Measurements from ENCODE around the gene ZNF691.
"Not testable (repeated sequence)": the region's sequence is repeated elsewhere in the genome, so short reads cannot be mapped to it uniquely, and the experiment has no call there.

ZNF691 gene

GRCh38 chr1:42859366-42859765, 13.0 kb downstream of the ZNF691 start:
- not testable (repeated sequence) for DNase-seq (ENCODE audit: low read depth in 3 of 3, low spot score in 1 of 3)

- no peak for DNase-seq (ENCODE audit: low read depth in 3 of 3, low spot score in 1 of 3)
Measured at GRCh38 chr1:42860339-42861013, 14.1 kb downstream of the ZNF691 start.

GRCh38 chr1:42861014-42861399, 14.6 kb downstream of the ZNF691 start:
- DNase-seq (ENCODE audit: low read depth in 3 of 3, low spot score in 1 of 3) = no peak

- no peak for DNase-seq (ENCODE audit: low read depth in 3 of 3, low spot score in 1 of 3)
Measured at GRCh38 chr1:42866549-42866948, 20.1 kb downstream of the ZNF691 start.

GRCh38 chr1:42868466-42868865, 22.1 kb downstream of the ZNF691 start:
- DNase-seq (ENCODE audit: low read depth in 3 of 3, low spot score in 1 of 3) = not testable (repeated sequence)

GRCh38 chr1:42869254-42869653, 22.8 kb downstream of the ZNF691 start:
- not testable (repeated sequence) for DNase-seq (ENCODE audit: low read depth in 3 of 3, low spot score in 1 of 3)

- DNase-seq (ENCODE audit: low read depth in 3 of 3, low spot score in 1 of 3) = not testable (repeated sequence)
Measured at GRCh38 chr1:42869751-42870150, 23.3 kb downstream of the ZNF691 start.

GRCh38 chr1:42873108-42873507, 26.7 kb downstream of the ZNF691 start:
- DNase-seq (ENCODE audit: low read depth in 3 of 3, low spot score in 1 of 3) = not testable (repeated sequence)

- DNase-seq (ENCODE audit: low read depth in 3 of 3, low spot score in 1 of 3) = no peak
Measured at GRCh38 chr1:42873670-42874069, 27.3 kb downstream of the ZNF691 start.

- DNase-seq (ENCODE audit: low read depth in 3 of 3, low spot score in 1 of 3) = no peak
Measured at GRCh38 chr1:42876009-42876408, 29.6 kb downstream of the ZNF691 start.

GRCh38 chr1:42877380-42877779, 31.0 kb downstream of the ZNF691 start:
- DNase-seq (ENCODE audit: low read depth in 3 of 3, low spot score in 1 of 3) = no peak

- DNase-seq (ENCODE audit: low read depth in 3 of 3, low spot score in 1 of 3) = no peak
Measured at GRCh38 chr1:42880384-42880783, 34.0 kb downstream of the ZNF691 start.

- DNase-seq (ENCODE audit: low read depth in 3 of 3, low spot score in 1 of 3) = no peak
Measured at GRCh38 chr1:42886046-42886739, 39.8 kb downstream of the ZNF691 start.

- no peak for DNase-seq (ENCODE audit: low read depth in 3 of 3, low spot score in 1 of 3)
Measured at GRCh38 chr1:42886800-42887199, 40.4 kb downstream of the ZNF691 start.

- DNase-seq (ENCODE audit: low read depth in 3 of 3, low spot score in 1 of 3) = no peak
Measured at GRCh38 chr1:42887366-42887765, 41.0 kb downstream of the ZNF691 start.

GRCh38 chr1:42888013-42888633, 41.7 kb downstream of the ZNF691 start:
- DNase-seq (ENCODE audit: low read depth in 3 of 3, low spot score in 1 of 3) = no peak

- no peak for DNase-seq (ENCODE audit: low read depth in 3 of 3, low spot score in 1 of 3)
Measured at GRCh38 chr1:42889264-42889663, 42.9 kb downstream of the ZNF691 start.

- no peak for DNase-seq (ENCODE audit: low read depth in 3 of 3, low spot score in 1 of 3)
Measured at GRCh38 chr1:42891465-42892138, 45.2 kb downstream of the ZNF691 start.

GRCh38 chr1:42899960-42900359, 53.5 kb downstream of the ZNF691 start:
- not testable (repeated sequence) for DNase-seq (ENCODE audit: low read depth in 3 of 3, low spot score in 1 of 3)
